Neural cell (in vitro differentiated cells): ENCODE results near the gene NFIX. TPM values are rescaled to one million over a fixed set of nuclear protein-coding genes. Genes with fewer than 3 reads are reported as not detected.

Source experiments
- H2AFZ ChIP-seq: fragments of 200-600, 300-800 bp; sonication (generic), shearing (Covaris generic); 2 replicates; pipeline ENCODE4 v1.6.0; 2014; ENCODE audit warnings: low read depth, mild to moderate bottlenecking, antibody characterized with exemption, low read length, moderate library complexity
- H3F3A ChIP-seq: fragments of 200-600 bp; shearing (Covaris generic); 2 replicates; pipeline ENCODE4 v1.6.1; 2016; ENCODE audit warnings: mild to moderate bottlenecking, moderate library complexity, mixed read lengths, antibody characterized with exemption, low read length; ENCODE audit not compliant: insufficient read depth, poor library complexity, severe bottlenecking
- H3K27ac ChIP-seq: fragments of 200-600, 300-800 bp; sonication (generic), shearing (Covaris generic); 2 replicates; pipeline ENCODE4 v1.5.1; 2014; ENCODE audit warnings: mild to moderate bottlenecking, low read length, moderate library complexity
- H3K27me3 ChIP-seq: fragments of 300-800, 200-600 bp; sonication (generic), shearing (Covaris generic); 2 replicates; pipeline ENCODE4 v1.6.0; 2014; ENCODE audit warnings: mild to moderate bottlenecking, low read depth, low read length, moderate library complexity; ENCODE audit not compliant: insufficient read depth
- H3K36me3 ChIP-seq: fragments of 300-800, 200-600 bp; sonication (generic), shearing (Covaris generic); 2 replicates; pipeline ENCODE4 v1.5.1; 2014; ENCODE audit warnings: mild to moderate bottlenecking, antibody characterized with exemption, low read length, moderate library complexity; ENCODE audit not compliant: insufficient read depth
- H3K4me2 ChIP-seq: fragments of 300-800, 200-600 bp; sonication (generic), shearing (Covaris generic); 2 replicates; pipeline ENCODE4 v1.6.0; 2014; ENCODE audit warnings: mild to moderate bottlenecking, low read length
- H3K4me3 ChIP-seq: fragments of 300-800, 200-600 bp; sonication (generic), shearing (Covaris generic); 2 replicates; pipeline ENCODE4 v1.5.1; 2014; ENCODE audit warnings: mild to moderate bottlenecking, low read length, moderate library complexity
- H3K79me2 ChIP-seq: fragments of 200-600 bp; shearing (Covaris generic); replicated peaks from 2 replicates; pipeline ENCODE4 v1.6.0; 2014; ENCODE audit warnings: mild to moderate bottlenecking, low read length, moderate library complexity; ENCODE audit not compliant: insufficient read depth
- H3K9ac ChIP-seq: fragments of 300-800, 200-600 bp; sonication (generic), shearing (Covaris generic); 2 replicates; pipeline ENCODE4 v1.6.1; 2016; ENCODE audit warnings: mild to moderate bottlenecking, low read length, mixed read lengths
- H3K9me2 ChIP-seq: fragments of 200-600 bp; shearing (Covaris generic); 2 replicates; pipeline ENCODE4 v1.6.1; 2016; ENCODE audit warnings: mild to moderate bottlenecking, low read length, mixed read lengths; ENCODE audit not compliant: insufficient read depth
- H3K9me3 ChIP-seq: fragments of 200-600, 300-800 bp; sonication (generic), shearing (Covaris generic); 2 replicates; pipeline ENCODE4 v1.6.1; 2016; ENCODE audit warnings: mild to moderate bottlenecking, mixed run types, low read length, moderate library complexity, mixed read lengths
- H4K20me1 ChIP-seq: fragments of 200-600 bp; shearing (Covaris generic); 2 replicates; pipeline ENCODE4 v1.6.1; 2016; ENCODE audit warnings: mild to moderate bottlenecking, mixed run types; ENCODE audit not compliant: insufficient read depth
- CTCF ChIP-seq: fragments of 450-650 bp; IDR thresholded peaks from 2 replicates; pipeline ENCODE4 v1.5.1; 2014; ENCODE audit warnings: antibody characterized with exemption, mild to moderate bottlenecking, moderate library complexity; ENCODE audit not compliant: poor library complexity, severe bottlenecking
- EP300 ChIP-seq: fragments of 450-650 bp; conservative IDR thresholded peaks from 2 replicates; pipeline ENCODE4 v1.6.1; 2014; ENCODE audit warnings: antibody characterized with exemption, mild to moderate bottlenecking, moderate library complexity; ENCODE audit not compliant: poor library complexity, severe bottlenecking
- EZH2 ChIP-seq: fragments of 200-600, 300-800 bp; shearing (Covaris generic), sonication (generic); IDR thresholded peaks from 2 replicates; pipeline ENCODE4 v1.6.1; 2014; ENCODE audit warnings: antibody characterized with exemption, low read length, borderline replicate concordance, mild to moderate bottlenecking; ENCODE audit not compliant: insufficient read depth, poor library complexity, severe bottlenecking
- MXI1 ChIP-seq: fragments of 450-650 bp; conservative IDR thresholded peaks from 2 replicates; pipeline ENCODE4 v1.6.1; 2014; ENCODE audit warnings: antibody characterized with exemption, mild to moderate bottlenecking; ENCODE audit not compliant: poor library complexity, severe bottlenecking
- POLR2AphosphoS5 ChIP-seq: IDR thresholded peaks from 2 replicates; pipeline ENCODE4 v1.6.1; 2012
- RAD21 ChIP-seq: fragments of 450-650 bp; conservative IDR thresholded peaks from 2 replicates; pipeline ENCODE4 v1.6.1; 2014; ENCODE audit warnings: antibody characterized with exemption, mild to moderate bottlenecking, moderate library complexity
- REST ChIP-seq: IDR thresholded peaks from 2 replicates; pipeline ENCODE4 v1.6.1; 2012; ENCODE audit warnings: borderline replicate concordance
- SMC3 ChIP-seq: fragments of 450-650 bp; conservative IDR thresholded peaks from 2 replicates; pipeline ENCODE4 v1.6.1; 2014; ENCODE audit warnings: antibody characterized with exemption, mild to moderate bottlenecking, moderate library complexity; ENCODE audit not compliant: poor library complexity
- TAF1 ChIP-seq: IDR thresholded peaks from 2 replicates; pipeline ENCODE4 v1.6.1; 2012; ENCODE audit warnings: low read depth
- polyA plus RNA-seq: library from polyadenylated mRNA; depleted of rRNA; stranded (reverse); fragments of >200 nt; gene quantifications from 2 replicates; pipeline ENCODE4 v1.2.3, GENCODE V29; 2014

Gene NFIX
- polyA plus RNA-seq, 1 donor from 2014 or later: not detected

- no peaks in the 10 kb centered on the region for H4K20me1 ChIP-seq
- no peaks in the 10 kb centered on the region for H3K9me3 ChIP-seq
- H3K4me2 ChIP-seq: no peak overlapping the region
- no peak overlapping the region for H3K9ac ChIP-seq
- H3K27me3 ChIP-seq: peaks cover 10% of the 10 kb centered on the region
- H3K79me2 ChIP-seq: no peaks in the 10 kb centered on the region
- no peaks in the 10 kb centered on the region for H3K36me3 ChIP-seq
- TF ChIP-seq EP300 (no peak), MXI1 (no peak), EZH2 (no peak), REST (no peak), SMC3 (no peak), TAF1 (no peak), RAD21 (no peak), CTCF (no peak), POLR2AphosphoS5 (no peak)
- no peaks in the 10 kb centered on the region for H3K9me2 ChIP-seq
- H2AFZ ChIP-seq: no peak overlapping the region
- H3K27ac ChIP-seq: no peak overlapping the region
- no peak overlapping the region for H3K4me3 ChIP-seq
- H3F3A ChIP-seq: no peaks in the 10 kb centered on the region
Observed at GRCh38 chr19:13068085-13068846, 73.0 kb downstream of the NFIX start.

GRCh38 chr19:13069415-13070359, 74.4 kb downstream of the NFIX start:
- TF ChIP-seq EZH2 (no peak), SMC3 (no peak), POLR2AphosphoS5 (no peak), RAD21 (no peak), REST (no peak), MXI1 (no peak), TAF1 (no peak), EP300 (no peak), CTCF (no peak)
- Histone ChIP-seq H3K4me3 (no peak overlapping the region), H3F3A (no peaks in the 10 kb centered on the region), H4K20me1 (no peaks in the 10 kb centered on the region), H3K79me2 (no peaks in the 10 kb centered on the region), H3K36me3 (no peaks in the 10 kb centered on the region), H3K9me3 (no peaks in the 10 kb centered on the region), H3K27ac (no peak overlapping the region), H2AFZ (no peak overlapping the region), H3K27me3 (peaks cover 3% of the 10 kb centered on the region), H3K4me2 (no peak overlapping the region), H3K9me2 (no peaks in the 10 kb centered on the region), H3K9ac (no peak overlapping the region)
